HCT116 (cell line): ENCODE data around the gene ADAMTS3. TPM values are rescaled to one million over a fixed set of nuclear protein-coding genes. Genes with fewer than 3 reads are reported as not detected.

ENCODE experiments used
- ATAC-seq: fragments of 200-7000 bp; cut with Tn5 transposase; 2 replicates; pipeline ENCODE4 v1.9.1; 2020; ENCODE audit warnings: mild to moderate bottlenecking, moderate library complexity
- BruUV-seq: library from RNA; stranded (reverse); fragments of 400-500 nt; replicated peaks from 2 replicates; lab custom pipeline; 2021; lab: Mats Ljungman, UMichigan
- CTCF ChIA-PET: fragments of 300-600 bp; sonication (Branson Sonifier 250); formaldehyde crosslinking; loops from one replicate; lab custom pipeline; 2021; ENCODE audit warnings: antibody characterized with exemption; lab: Charles Lee
- POLR2A ChIA-PET: fragments of 300-600, 350-600 bp; sonication (Branson Sonifier 250); formaldehyde crosslinking; loops from one replicate; lab custom pipeline; 2021; ENCODE audit warnings: antibody characterized with exemption; lab: Charles Lee
- RAD21 ChIA-PET, 2 experiments: fragments of 300-600 bp; sonication (Branson Sonifier 250); formaldehyde crosslinking; loops; one replicate each; lab custom pipeline; 2023; ENCODE audit warnings: low total read pairs in 2 of 2; ENCODE audit not compliant: uncharacterized antibody in 2 of 2, unreplicated experiment in 2 of 2, low non-redundant PET in 1 of 2; lab: Charles Lee
- DNase-seq: peaks from one replicate; pipeline ENCODE4 v3.0.0-alpha.2; 2010; ENCODE audit warnings: low read depth, low spot score
- H2AFZ ChIP-seq: fragments of 200-600 bp; shearing (Covaris generic), sonication (generic); 2 replicates; pipeline ENCODE4 v1.6.1; 2017; ENCODE audit warnings: low read depth, mixed run types, mixed read lengths, antibody characterized with exemption, low read length; ENCODE audit not compliant: poor library complexity, severe bottlenecking
- H3K27ac ChIP-seq: 2 replicates; pipeline ENCODE4 v1.5.1; 2012; ENCODE audit warnings: low read depth, low read length
- H3K27me3 ChIP-seq: fragments of 200-600 bp; sonication (generic); 2 replicates; pipeline ENCODE4 v1.6.1; 2016; ENCODE audit warnings: mixed run types, low read length, mixed read lengths; ENCODE audit not compliant: insufficient read depth
- H3K36me3 ChIP-seq, 2 experiments: fragments of 200-500 bp in 1 of 2; fragments of 200-600 bp in 1 of 2; sonication (Bioruptor generic) in 1 of 2; sonication (generic) in 1 of 2; 2 replicates each; pipeline versions ENCODE4 v1.5.1 to v1.6.1; 2014 to 2016; ENCODE audit warnings: low read length in 2 of 2, inconsistent platforms in 1 of 2, mixed read lengths in 1 of 2, mixed run types in 1 of 2; ENCODE audit not compliant: insufficient read depth in 2 of 2, control insufficient read depth in 1 of 2
- H3K4me1 ChIP-seq, 2 experiments: fragments of 200-600 bp in 1 of 2; sonication (generic) in 1 of 2; 2 replicates each; pipeline versions ENCODE4 v1.5.1 to v1.6.1; 2012 to 2017; ENCODE audit warnings: low read length in 2 of 2, inconsistent platforms in 1 of 2, mild to moderate bottlenecking in 1 of 2, mixed read lengths in 1 of 2, mixed run types in 1 of 2, moderate library complexity in 1 of 2; ENCODE audit not compliant: insufficient read depth in 2 of 2, control insufficient read depth in 1 of 2
- H3K4me2 ChIP-seq: fragments of 200-600 bp; sonication (generic); 2 replicates; pipeline ENCODE4 v1.6.1; 2017; ENCODE audit warnings: mixed run types, low read length, mixed read lengths
- H3K4me3 ChIP-seq, 2 experiments: fragments of 200-600 bp in 1 of 2; sonication (generic) in 1 of 2; replicated peaks in 1 of 2; 2 replicates each; pipeline ENCODE4 v1.5.1; 2011 to 2016; ENCODE audit warnings: low read length in 2 of 2, control low read depth in 1 of 2, low read depth in 1 of 2, mild to moderate bottlenecking in 1 of 2, mixed read lengths in 1 of 2, mixed run types in 1 of 2
- H3K79me2 ChIP-seq: fragments of 200-600 bp; sonication (generic); 2 replicates; pipeline ENCODE4 v1.6.1; 2017; ENCODE audit warnings: mild to moderate bottlenecking, mixed run types, low read length, moderate library complexity, mixed read lengths; ENCODE audit not compliant: insufficient read depth
- H3K9ac ChIP-seq: fragments of 200-600 bp; sonication (generic); 2 replicates; pipeline ENCODE4 v1.6.1; 2016; ENCODE audit warnings: low read length, mixed read lengths
- H3K9me2 ChIP-seq: fragments of 200-600 bp; sonication (generic), shearing (Covaris generic); 2 replicates; pipeline ENCODE4 v1.6.1; 2017; ENCODE audit warnings: mixed run types, mild to moderate bottlenecking, moderate library complexity; ENCODE audit not compliant: insufficient read depth
- H3K9me3 ChIP-seq, 2 experiments: fragments of 200-500 bp in 1 of 2; fragments of 200-600 bp in 1 of 2; sonication (Bioruptor generic) in 1 of 2; sonication (generic) in 1 of 2; 2 replicates each; pipeline ENCODE4 v1.6.1; 2014 to 2017; ENCODE audit warnings: low read length in 2 of 2, mixed read lengths in 2 of 2, inconsistent platforms in 1 of 2, low read depth in 1 of 2, mild to moderate bottlenecking in 1 of 2, mixed run types in 1 of 2, moderate library complexity in 1 of 2; ENCODE audit not compliant: control insufficient read depth in 1 of 2, insufficient read depth in 1 of 2
- H4K20me1 ChIP-seq: fragments of 200-600 bp; sonication (generic), shearing (Covaris generic); 2 replicates; pipeline ENCODE4 v1.6.1; 2017; ENCODE audit warnings: mixed run types, mild to moderate bottlenecking, moderate library complexity; ENCODE audit not compliant: insufficient read depth
- ATF3 ChIP-seq: IDR thresholded peaks from 2 replicates; pipeline ENCODE4 v1.6.1; 2012
- CTCF ChIP-seq, 3 experiments: fragments of 200-600 bp in 1 of 3; sonication (generic) in 1 of 3; IDR thresholded peaks in 2 of 3; conservative IDR thresholded peaks in 1 of 3; 2 replicates each; pipeline ENCODE4 v1.5.1; 2012 to 2017; ENCODE audit warnings: low read depth in 2 of 3, low read length in 2 of 3, antibody characterized with exemption in 1 of 3, borderline replicate concordance in 1 of 3, control low read depth in 1 of 3, mild to moderate bottlenecking in 1 of 3, mixed read lengths in 1 of 3, mixed run types in 1 of 3, moderate library complexity in 1 of 3; ENCODE audit not compliant: insufficient read depth in 1 of 3
- ELF1 ChIP-seq: IDR thresholded peaks from 2 replicates; pipeline ENCODE4 v1.6.1; 2012; ENCODE audit warnings: low read depth, borderline replicate concordance
- JUND ChIP-seq: IDR thresholded peaks from 2 replicates; pipeline ENCODE4 v1.6.1; 2012
- MAX ChIP-seq: IDR thresholded peaks from 2 replicates; pipeline ENCODE4 v1.6.1; 2012
- RAD21 ChIP-seq: IDR thresholded peaks from 2 replicates; pipeline ENCODE4 v1.6.1; 2012; ENCODE audit warnings: low read depth, mild to moderate bottlenecking
- REST ChIP-seq: IDR thresholded peaks from 2 replicates; pipeline ENCODE4 v1.6.1; 2012; ENCODE audit warnings: low read depth
- SP1 ChIP-seq: IDR thresholded peaks from 2 replicates; pipeline ENCODE4 v1.6.1; 2012; ENCODE audit warnings: low read depth
- YY1 ChIP-seq: IDR thresholded peaks from 2 replicates; pipeline ENCODE4 v1.6.1; 2011; ENCODE audit warnings: low read length, low read depth, moderate library complexity, mild to moderate bottlenecking; ENCODE audit not compliant: insufficient replicate concordance; ENCODE audit errors: extremely low read depth
- ZFX ChIP-seq: fragments of 450-650 bp; IDR thresholded peaks from 2 replicates; pipeline ENCODE4 v1.6.1; 2017
- ZNF274 ChIP-seq: fragments of 200-500 bp; sonication (Bioruptor generic); IDR thresholded peaks from 2 replicates; pipeline ENCODE4 v1.6.1; 2014; ENCODE audit warnings: mild to moderate bottlenecking, low read depth, low read length, inconsistent platforms
- intact Hi-C: fragments of 100-400 bp; cut with micrococcal nuclease; formaldehyde crosslinking; loops from 2 replicates; pipeline ENCODE4 v1.10.0; 2022
- total RNA-seq: library from RNA; stranded (reverse); gene quantifications from one replicate; pipeline ENCODE4 v1.2.1, GENCODE V29; 2021; ENCODE audit not compliant: unreplicated experiment

The ADAMTS3 gene
- total RNA-seq, 1 experiment from 2014 or later, result not detected

GRCh38 chr4:72432975-72433374 lies 136.0 kb downstream of the ADAMTS3 start:
- TF ChIP-seq ZNF274, result no peak
- no peak for TF ChIP-seq JUND
- no peak for TF ChIP-seq ZFX
- no peak for TF ChIP-seq CTCF (IDR thresholded peaks at IDR 0.05 in 2 of 3, conservative IDR thresholded peaks at IDR 0.05 in 1 of 3; ENCODE audit: borderline replicate concordance in 1 of 3, insufficient read depth in 1 of 3, low read depth in 2 of 3, low read length in 2 of 3)
- no peak for TF ChIP-seq ELF1
- no peak for TF ChIP-seq RAD21
- TF ChIP-seq YY1, result no peak
- TF ChIP-seq MAX, result no peak
- no peak for TF ChIP-seq SP1
- TF ChIP-seq REST, result no peak
- TF ChIP-seq ATF3, result no peak
- Histone ChIP-seq H2AFZ (no peak overlapping the region), H3K27ac (no peak overlapping the region), H3K27me3 (no peaks in the 10 kb centered on the region), H3K9me3 (no peaks in the 10 kb centered on the region; a peak in 2 of 4 replicates), H3K4me1 (no peaks in the 10 kb centered on the region), H3K9me2 (no peaks in the 10 kb centered on the region), H3K4me3 (no peak overlapping the region), H4K20me1 (no peaks in the 10 kb centered on the region), H3K9ac (no peak overlapping the region), H3K79me2 (no peaks in the 10 kb centered on the region), H3K36me3 (no peaks in the 10 kb centered on the region), H3K4me2 (no peak overlapping the region)
- CTCF ChIA-PET, result no interaction called here
- POLR2A ChIA-PET, result no interaction called here
- DNase-seq (no peak), ATAC-seq (no peak)
- BruUV-seq, result no TSS peak
- intact Hi-C loops, result no loop called here
- RAD21 ChIA-PET, result no interaction called here
